Pancreas (tissue), 10 donors: Measurements from ENCODE around the gene RASSF6. TPM values are rescaled to one million over a fixed set of nuclear protein-coding genes. Genes with fewer than 3 reads are reported as not detected.

Experiments used
- ATAC-seq, 4 donors: fragments of 200-7000 bp; cut with Tn5 transposase; one replicate each; pipeline versions ENCODE4 v1.8.0 to v1.9.1; 2020; ENCODE audit warnings: mild to moderate bottlenecking in 4 of 4, moderate library complexity in 4 of 4
- DNase-seq, 6 donors: peaks; one replicate each; pipeline ENCODE4 v3.0.0-alpha.2; 2020
- FAIRE-seq: peaks from 2 replicates; lab custom pipeline; 2012; peaks lifted over from hg19 to GRCh38; lab: Jason Lieb, UNC
- H3K27ac ChIP-seq, 4 donors: fragments of 200-600 bp; sonication (generic); 1 replicate in 3 of 4; 2 replicates in 1 of 4; pipeline versions ENCODE4 v1.5.0 to v1.8.0; 2020
- H3K27me3 ChIP-seq, 4 donors: fragments of 200-600 bp; one replicate each; pipeline ENCODE4 v1.8.0; 2021
- H3K36me3 ChIP-seq, 3 donors: fragments of 200-600 bp; sonication (generic) in 1 of 3; one replicate each; pipeline versions ENCODE4 v1.5.0 to v1.8.0; 2020 to 2021
- H3K4me1 ChIP-seq, 3 donors: fragments of 200-600 bp; one replicate each; pipeline ENCODE4 v1.8.0; 2021
- H3K4me3 ChIP-seq, 4 donors: fragments of 200-600 bp; sonication (generic) in 2 of 4; one replicate each; pipeline versions ENCODE4 v1.5.0 to v1.8.0; 2020 to 2021
- H3K9me3 ChIP-seq, 4 donors: fragments of 200-600 bp; one replicate each; pipeline ENCODE4 v1.8.0; 2021
- CTCF ChIP-seq, 4 donors: fragments of 200-600 bp; sonication (generic) in 3 of 4; IDR thresholded peaks; one replicate each; pipeline versions ENCODE4 v1.5.0 to v1.8.0; 2021; ENCODE audit warnings: antibody characterized with exemption in 4 of 4
- WGBS, 2 donors: extraction: QIAGEN DNeasy Blood & Tissue Kit; methylation state at CpG; one replicate each; pipeline ENCODE4 v1.1.7; 2013; 5-methylcytosine and 5-hydroxymethylcytosine counted together
- intact Hi-C, 3 donors: fragments of 100-400 bp; cut with DNase I; formaldehyde crosslinking; loops; one replicate each; pipeline versions ENCODE4 v1.11.1 to v1.14.2; 2022
- polyA plus RNA-seq, 2 donors: library from polyadenylated mRNA; stranded (reverse); fragments of 200-250 nt; gene quantifications; one replicate each; pipeline ENCODE4 v1.2.3, GENCODE V29; 2013
- total RNA-seq, 6 donors: library from RNA; stranded (reverse); fragmentation: NEBNext Ultra II Directional in 4 of 6; extraction: Animal tissue kit (Norgen Biotek cat#: 25700) in 4 of 6; gene quantifications; one replicate each; pipeline versions ENCODE4 v1.2.1 to v1.2.4, GENCODE V29; 2021 to 2023
- donor health status: healthy with polysubstance abuse.
- donor health status: DM: no; HTN: no; CAD: no; lungs with moderate emphysema.
- donor health status: DM: no; HTN: no; CAD: no.
- donor health status: control.
- donor health status: control.
- donor health status: Bipolar disorder and iron deficiency.
- donor health status: DM: yes; HTN: yes; CAD: no.
- donor health status: DM: no; HTN: no; CAD: no.
- donor health status: DM: no; HTN: no; CAD: no.
- donor health status: DM: yes; HTN: yes; CAD: no.

Gene RASSF6
- total and polyA plus RNA-seq, 8 donors: 2.8 to 10.2 (median 5.7) TPM

- FAIRE-seq (no peak), DNase-seq (no peak), ATAC-seq (no peak)
- H3K9me3 ChIP-seq: no peaks in the 10 kb centered on the region
- H3K36me3 ChIP-seq: peaks cover 0 to 9% (median 0%) of the 10 kb centered on the region in 3 donors
- intact Hi-C loops: no loop called here
- peaks cover 22 to 37% (median 27%) of the 10 kb centered on the region in 3 donors for H3K4me1 ChIP-seq
- H3K4me3 ChIP-seq: no peak overlapping the region
- peak overlapping the region in 2 of 4 donors; percentile 77 to 88 for H3K27ac ChIP-seq
- no peaks in the 10 kb centered on the region for H3K27me3 ChIP-seq
- no peak for TF ChIP-seq CTCF (IDR thresholded peaks at IDR 0.05)
- WGBS, 2 donors: 82 to 95% methylated on average over 1 of the region's 1 CpG
Measured at GRCh38 chr4:73588613-73589012, 31.6 kb downstream of the RASSF6 start.

GRCh38 chr4:73586666-73587065, 33.6 kb downstream of the RASSF6 start:
- Histone ChIP-seq H3K27ac (no peak overlapping the region), H3K4me3 (no peak overlapping the region), H3K27me3 (no peaks in the 10 kb centered on the region), H3K36me3 (peaks cover 0 to 9% (median 0%) of the 10 kb centered on the region in 3 donors), H3K9me3 (no peaks in the 10 kb centered on the region), H3K4me1 (peaks cover 18 to 29% (median 19%) of the 10 kb centered on the region in 3 donors)
- WGBS, 2 donors: 80 to 92% methylated on average over 3 of the region's 3 CpGs
- intact Hi-C loops: no loop called here
- FAIRE-seq: no peak
- no peak for TF ChIP-seq CTCF (IDR thresholded peaks at IDR 0.05)
- DNase-seq: no peak
- ATAC-seq: no peak

GRCh38 chr4:73586040-73586439, 34.2 kb downstream of the RASSF6 start:
- no peak overlapping the region for H3K27ac ChIP-seq
- no peaks in the 10 kb centered on the region for H3K27me3 ChIP-seq
- TF ChIP-seq CTCF (IDR thresholded peaks at IDR 0.05): no peak
- FAIRE-seq (no peak), DNase-seq (no peak), ATAC-seq (no peak)
- WGBS, 2 donors: 98 to 99% methylated on average over 1 of the region's 1 CpG
- H3K4me1 ChIP-seq: peaks cover 13 to 23% (median 14%) of the 10 kb centered on the region in 3 donors
- H3K4me3 ChIP-seq: no peak overlapping the region
- intact Hi-C loops: no loop called here
- no peaks in the 10 kb centered on the region for H3K9me3 ChIP-seq
- peaks cover 0 to 9% (median 0%) of the 10 kb centered on the region in 3 donors for H3K36me3 ChIP-seq

GRCh38 chr4:73585345-73585744, 34.9 kb downstream of the RASSF6 start:
- Histone ChIP-seq H3K27me3 (no peaks in the 10 kb centered on the region), H3K4me3 (no peak overlapping the region), H3K36me3 (peaks cover 0 to 9% (median 0%) of the 10 kb centered on the region in 3 donors), H3K9me3 (no peaks in the 10 kb centered on the region), H3K27ac (no peak overlapping the region), H3K4me1 (peaks cover 9 to 19% (median 10%) of the 10 kb centered on the region in 3 donors)
- intact Hi-C loops: no loop called here
- no peak for TF ChIP-seq CTCF (IDR thresholded peaks at IDR 0.05)
- FAIRE-seq: no peak
- no peak for DNase-seq
- no peak for ATAC-seq

GRCh38 chr4:73583666-73584065, 36.6 kb downstream of the RASSF6 start:
- Histone ChIP-seq H3K27ac (no peak overlapping the region), H3K36me3 (peaks cover 0 to 9% (median 0%) of the 10 kb centered on the region in 3 donors), H3K27me3 (no peaks in the 10 kb centered on the region), H3K9me3 (no peaks in the 10 kb centered on the region), H3K4me1 (peaks cover 0 to 4% (median 0%) of the 10 kb centered on the region in 3 donors), H3K4me3 (no peak overlapping the region)
- no peak for ATAC-seq
- intact Hi-C loops: no loop called here
- WGBS, 2 donors: 77 to 80% methylated on average over 2 of the region's 2 CpGs
- FAIRE-seq: no peak
- DNase-seq: no peak
- TF ChIP-seq CTCF (IDR thresholded peaks at IDR 0.05): no peak
